ENCODE data around the gene WNT6. TPM values are rescaled to one million over a fixed set of nuclear protein-coding genes. Genes with fewer than 3 reads are reported as not detected.
A peak's percentile ranks its signal among the peaks of the same experiment; 100 is the strongest.

The WNT6 gene
- total RNA-seq, 1 donor from 2014 or later, result 118 TPM

DNA sequence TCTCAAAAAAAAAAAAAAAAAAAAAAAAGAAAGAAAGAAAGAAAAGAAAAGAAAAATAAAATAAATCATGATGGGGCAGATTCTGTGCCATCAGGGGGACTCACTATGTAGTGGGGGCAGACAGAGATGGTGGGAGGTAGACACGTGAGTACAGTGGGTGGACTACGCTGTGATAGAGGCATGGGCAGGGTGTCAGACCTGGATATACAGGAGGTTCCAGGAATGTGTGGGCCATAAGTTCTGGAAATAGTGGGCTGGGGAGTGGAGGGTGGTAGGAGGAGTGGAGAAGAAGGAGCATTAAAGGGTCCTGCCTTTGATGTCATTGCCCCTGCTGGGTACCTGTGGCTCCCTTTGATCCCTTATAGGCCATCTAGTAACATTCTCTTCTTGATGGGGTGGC lies 8.8 kb upstream of the WNT6 start:
- H3K27me3 Mint-ChIP-seq (ENCODE audit: low read depth), result peaks cover 12% of the 10 kb centered on the region
- H3K4me3 Mint-ChIP-seq, result no peak overlapping the region

DNA sequence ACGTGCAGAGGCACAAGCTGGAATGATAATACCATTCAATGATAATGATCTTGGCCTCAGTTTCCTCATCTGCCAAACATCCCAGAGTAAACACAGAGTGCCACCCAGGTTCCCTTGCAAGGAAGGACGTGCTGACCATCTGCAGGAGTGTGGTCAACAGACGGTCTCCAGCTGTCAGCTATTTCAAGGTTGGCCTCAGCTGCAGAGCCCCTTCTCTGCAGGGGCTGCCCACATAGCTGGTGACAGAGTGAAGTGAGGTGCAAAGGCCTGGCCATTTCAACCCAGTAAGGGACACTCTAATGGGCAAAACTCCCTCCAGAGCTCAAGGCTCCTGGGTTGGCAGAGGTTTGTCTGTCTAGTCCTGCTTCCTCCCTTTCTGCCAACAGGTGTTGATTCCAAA lies 8.3 kb upstream of the WNT6 start:
- peaks cover 36% of the 10 kb centered on the region for H3K4me1 Mint-ChIP-seq
- no peak overlapping the region for H3K27ac Mint-ChIP-seq
- no peak overlapping the region for H3K4me3 Mint-ChIP-seq
- no peaks in the 10 kb centered on the region for H3K9me3 Mint-ChIP-seq
- peaks cover 12% of the 10 kb centered on the region for H3K27me3 Mint-ChIP-seq (ENCODE audit: low read depth)
- peaks cover 5% of the 10 kb centered on the region for H3K36me3 Mint-ChIP-seq
- TF ChIP-seq, protein P1, sequence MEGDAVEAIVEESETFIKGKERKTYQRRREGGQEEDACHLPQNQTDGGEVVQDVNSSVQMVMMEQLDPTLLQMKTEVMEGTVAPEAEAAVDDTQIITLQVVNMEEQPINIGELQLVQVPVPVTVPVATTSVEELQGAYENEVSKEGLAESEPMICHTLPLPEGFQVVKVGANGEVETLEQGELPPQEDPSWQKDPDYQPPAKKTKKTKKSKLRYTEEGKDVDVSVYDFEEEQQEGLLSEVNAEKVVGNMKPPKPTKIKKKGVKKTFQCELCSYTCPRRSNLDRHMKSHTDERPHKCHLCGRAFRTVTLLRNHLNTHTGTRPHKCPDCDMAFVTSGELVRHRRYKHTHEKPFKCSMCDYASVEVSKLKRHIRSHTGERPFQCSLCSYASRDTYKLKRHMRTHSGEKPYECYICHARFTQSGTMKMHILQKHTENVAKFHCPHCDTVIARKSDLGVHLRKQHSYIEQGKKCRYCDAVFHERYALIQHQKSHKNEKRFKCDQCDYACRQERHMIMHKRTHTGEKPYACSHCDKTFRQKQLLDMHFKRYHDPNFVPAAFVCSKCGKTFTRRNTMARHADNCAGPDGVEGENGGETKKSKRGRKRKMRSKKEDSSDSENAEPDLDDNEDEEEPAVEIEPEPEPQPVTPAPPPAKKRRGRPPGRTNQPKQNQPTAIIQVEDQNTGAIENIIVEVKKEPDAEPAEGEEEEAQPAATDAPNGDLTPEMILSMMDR (IDR thresholded peaks at IDR 0.05; ENCODE audit: unreplicated experiment), result no peak
- no peak for DNase-seq (ENCODE audit: low spot score in 2 of 2, unreplicated experiment in 2 of 2)

More for the DNA sequence above, 8.8 kb upstream of the WNT6 start:
- Mint-ChIP-seq H3K4me1 (peaks cover 31% of the 10 kb centered on the region), H3K9me3 (no peaks in the 10 kb centered on the region), H3K36me3 (peaks cover 5% of the 10 kb centered on the region), H3K27ac (no peak overlapping the region)
- TF ChIP-seq, protein P1 (IDR thresholded peaks at IDR 0.05; ENCODE audit: unreplicated experiment), result no peak
- no peak for DNase-seq (ENCODE audit: low spot score in 2 of 2, unreplicated experiment in 2 of 2)

DNA sequence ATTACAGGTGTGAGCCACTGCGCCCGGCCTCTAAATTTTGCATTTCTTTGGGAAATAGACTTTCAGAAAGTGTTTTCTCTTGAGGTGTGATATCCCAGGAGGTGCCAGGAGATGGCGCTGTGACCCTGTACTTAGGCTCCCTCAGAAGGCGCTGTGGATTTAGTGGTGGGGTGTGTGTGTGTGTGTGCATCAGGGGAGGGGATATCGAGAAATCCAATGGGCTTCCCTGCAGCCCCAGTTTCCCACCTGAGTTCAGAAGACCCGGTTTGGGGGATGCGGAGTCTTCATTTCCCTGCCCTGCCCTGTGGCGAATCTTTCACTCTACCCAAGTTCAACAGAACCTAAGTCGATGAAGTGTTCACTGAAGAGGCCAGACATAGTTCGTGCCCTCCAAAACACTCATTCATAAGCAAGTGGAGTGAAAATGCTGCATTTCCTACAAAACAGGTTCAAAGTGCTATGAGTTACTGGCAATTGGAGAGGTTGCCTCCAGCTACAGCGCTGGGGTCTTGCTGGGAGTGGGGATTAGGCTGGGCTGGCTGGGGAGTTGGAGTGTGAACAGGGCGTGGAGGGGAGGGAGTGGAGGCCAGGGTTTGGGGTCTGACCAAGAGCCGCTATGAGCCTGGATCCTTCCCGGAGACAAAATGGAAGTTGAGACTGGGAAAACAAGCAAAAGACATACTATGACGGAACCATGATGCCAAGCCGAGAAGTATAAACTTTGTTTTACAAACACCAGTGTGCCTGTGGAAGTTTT lies 6.5 kb upstream of the WNT6 start:
- Mint-ChIP-seq H3K27me3 (ENCODE audit: low read depth) (peaks cover 13% of the 10 kb centered on the region), H3K4me1 (peaks cover 54% of the 10 kb centered on the region), H3K36me3 (no peaks in the 10 kb centered on the region), H3K27ac (peak overlapping the region; percentile 96), H3K4me3 (peak overlapping the region; percentile 5), H3K9me3 (no peaks in the 10 kb centered on the region)
- TF ChIP-seq, protein P1 (IDR thresholded peaks at IDR 0.05; ENCODE audit: unreplicated experiment), result peak; percentile 82
- DNase-seq (ENCODE audit: low spot score in 2 of 2, unreplicated experiment in 2 of 2), result peak in 1 of 2 experiments; percentile 82

DNA sequence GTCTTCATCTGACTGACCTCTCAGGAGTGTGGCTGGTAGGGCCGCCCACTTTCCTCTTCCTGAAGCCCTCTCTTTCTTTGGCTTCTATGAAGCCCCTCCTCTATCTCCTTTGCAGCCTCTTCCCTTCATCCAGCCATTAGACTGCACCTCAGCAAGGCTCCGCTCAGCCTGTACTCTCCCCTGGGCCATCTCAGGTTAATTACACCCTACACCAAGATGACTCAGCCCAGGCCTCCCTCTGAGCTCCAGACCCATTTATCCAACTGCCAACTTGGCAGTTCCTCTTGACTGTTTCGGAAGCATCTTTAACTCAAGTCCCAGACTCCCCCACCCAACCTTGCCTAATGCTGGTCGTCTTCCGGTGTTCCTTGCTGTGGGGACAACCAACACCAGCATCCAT lies 5.8 kb upstream of the WNT6 start:
- no peaks in the 10 kb centered on the region for H3K36me3 Mint-ChIP-seq
- H3K4me3 Mint-ChIP-seq, result no peak overlapping the region
- H3K4me1 Mint-ChIP-seq, result peaks cover 61% of the 10 kb centered on the region
- no peak for DNase-seq (ENCODE audit: low spot score in 2 of 2, unreplicated experiment in 2 of 2)
- TF ChIP-seq, protein P1 (IDR thresholded peaks at IDR 0.05; ENCODE audit: unreplicated experiment), result no peak
- peaks cover 19% of the 10 kb centered on the region for H3K27me3 Mint-ChIP-seq (ENCODE audit: low read depth)
- H3K27ac Mint-ChIP-seq, result peak overlapping the region; percentile 96
- no peaks in the 10 kb centered on the region for H3K9me3 Mint-ChIP-seq

DNA sequence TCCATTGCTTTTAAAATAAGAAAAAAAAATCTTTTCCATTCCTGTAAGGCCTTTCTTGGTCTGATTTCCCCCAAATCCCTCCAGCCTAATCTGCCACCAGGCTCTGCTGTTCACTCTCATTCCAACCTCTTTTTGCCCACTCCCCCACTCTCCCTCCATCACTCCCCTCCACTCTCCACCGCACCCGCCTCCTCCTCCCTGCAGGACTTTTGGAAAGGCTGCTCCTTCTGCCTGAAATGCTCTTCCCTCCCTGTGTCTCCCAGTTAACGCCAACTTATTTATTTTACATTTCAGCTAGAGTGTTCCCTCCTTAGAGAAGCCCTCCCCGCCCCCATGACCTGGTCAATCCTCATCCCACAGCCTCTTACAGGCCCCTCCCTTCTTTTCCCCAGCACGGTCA lies 4.7 kb upstream of the WNT6 start:
- peak overlapping the region; percentile 17 for H3K4me3 Mint-ChIP-seq
- peaks cover 24% of the 10 kb centered on the region for H3K27me3 Mint-ChIP-seq (ENCODE audit: low read depth)
- H3K9me3 Mint-ChIP-seq, result no peaks in the 10 kb centered on the region
- TF ChIP-seq, protein P1 (IDR thresholded peaks at IDR 0.05; ENCODE audit: unreplicated experiment), result no peak
- no peak for DNase-seq (ENCODE audit: low spot score in 2 of 2, unreplicated experiment in 2 of 2)
- H3K4me1 Mint-ChIP-seq, result peaks cover 66% of the 10 kb centered on the region
- peak overlapping the region; percentile 96 for H3K27ac Mint-ChIP-seq
- H3K36me3 Mint-ChIP-seq, result no peaks in the 10 kb centered on the region

All from mesothelial cell of epicardium (in vitro differentiated cells).